ENCODE data around the gene HOXB4.

DNA sequence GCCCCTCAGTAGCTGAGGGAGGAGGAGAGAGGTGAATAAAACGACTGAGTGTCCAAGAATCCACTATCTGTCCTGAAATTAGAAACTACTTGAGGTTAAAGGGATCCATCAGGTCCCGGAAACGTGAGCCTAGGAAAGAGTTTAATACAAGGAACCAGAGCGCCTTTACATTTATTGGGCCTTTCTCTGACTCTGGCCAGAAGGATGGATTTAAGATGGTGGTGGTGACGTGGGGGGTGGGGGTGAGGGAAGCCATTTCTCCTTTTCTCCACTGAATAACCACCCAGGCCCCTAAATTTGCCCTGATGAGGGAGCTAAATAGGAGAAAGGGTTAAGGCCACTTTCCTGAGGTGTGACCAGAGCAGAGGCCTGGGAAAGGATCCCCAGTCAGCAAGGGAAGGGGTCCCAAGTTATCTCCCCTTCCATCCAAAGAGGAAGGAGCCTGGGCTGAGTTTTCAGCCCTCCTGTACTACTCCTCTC is 49.0 kb upstream of the HOXB4 start:
- TF ChIP-seq, protein P1, sequence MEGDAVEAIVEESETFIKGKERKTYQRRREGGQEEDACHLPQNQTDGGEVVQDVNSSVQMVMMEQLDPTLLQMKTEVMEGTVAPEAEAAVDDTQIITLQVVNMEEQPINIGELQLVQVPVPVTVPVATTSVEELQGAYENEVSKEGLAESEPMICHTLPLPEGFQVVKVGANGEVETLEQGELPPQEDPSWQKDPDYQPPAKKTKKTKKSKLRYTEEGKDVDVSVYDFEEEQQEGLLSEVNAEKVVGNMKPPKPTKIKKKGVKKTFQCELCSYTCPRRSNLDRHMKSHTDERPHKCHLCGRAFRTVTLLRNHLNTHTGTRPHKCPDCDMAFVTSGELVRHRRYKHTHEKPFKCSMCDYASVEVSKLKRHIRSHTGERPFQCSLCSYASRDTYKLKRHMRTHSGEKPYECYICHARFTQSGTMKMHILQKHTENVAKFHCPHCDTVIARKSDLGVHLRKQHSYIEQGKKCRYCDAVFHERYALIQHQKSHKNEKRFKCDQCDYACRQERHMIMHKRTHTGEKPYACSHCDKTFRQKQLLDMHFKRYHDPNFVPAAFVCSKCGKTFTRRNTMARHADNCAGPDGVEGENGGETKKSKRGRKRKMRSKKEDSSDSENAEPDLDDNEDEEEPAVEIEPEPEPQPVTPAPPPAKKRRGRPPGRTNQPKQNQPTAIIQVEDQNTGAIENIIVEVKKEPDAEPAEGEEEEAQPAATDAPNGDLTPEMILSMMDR (conservative IDR thresholded peaks at IDR 0.05; ENCODE audit: low read depth, low read length) = no peak
- no peak for TF ChIP-seq RAD21 (IDR thresholded peaks at IDR 0.05; ENCODE audit: low read length)
- no peak for TF ChIP-seq SMC3 (IDR thresholded peaks at IDR 0.05; ENCODE audit: low read depth, low read length)
